SK-N-SH treated with all-trans-retinoic acid at 6 μM for 48 hours (cell line): Measurements from ENCODE around the gene NCBP3.

Source experiments
- CSDC2 ChIP-seq: fragments of 250-450 bp; sonication (Bioruptor Pico); IDR thresholded peaks from 2 replicates; pipeline ENCODE4 v1.5.0; 2020; ENCODE audit warnings: mild to moderate bottlenecking, moderate library complexity
- ESRRG ChIP-seq: fragments of 250-450 bp; sonication (Bioruptor Pico); IDR thresholded peaks from 2 replicates; pipeline ENCODE4 v1.6.1; 2021; ENCODE audit warnings: mild to moderate bottlenecking
- ZFP3 ChIP-seq: fragments of 250-450 bp; sonication (Bioruptor Pico); IDR thresholded peaks from 2 replicates; pipeline ENCODE4 v1.5.0; 2020; ENCODE audit warnings: mild to moderate bottlenecking, moderate library complexity
- ZNF565 ChIP-seq: fragments of 450-650 bp; formaldehyde crosslinking; conservative IDR thresholded peaks from 2 replicates; pipeline ENCODE4 v1.5.0; 2020; ENCODE audit warnings: low read depth, mild to moderate bottlenecking, moderate library complexity
- TF ChIP-seq, protein P1 (sequence below): fragments of 250-450 bp; sonication (Bioruptor Pico); IDR thresholded peaks from 2 replicates; pipeline ENCODE4 v1.8.0; 2020; ENCODE audit warnings: mild to moderate bottlenecking, moderate library complexity, borderline replicate concordance

DNA sequence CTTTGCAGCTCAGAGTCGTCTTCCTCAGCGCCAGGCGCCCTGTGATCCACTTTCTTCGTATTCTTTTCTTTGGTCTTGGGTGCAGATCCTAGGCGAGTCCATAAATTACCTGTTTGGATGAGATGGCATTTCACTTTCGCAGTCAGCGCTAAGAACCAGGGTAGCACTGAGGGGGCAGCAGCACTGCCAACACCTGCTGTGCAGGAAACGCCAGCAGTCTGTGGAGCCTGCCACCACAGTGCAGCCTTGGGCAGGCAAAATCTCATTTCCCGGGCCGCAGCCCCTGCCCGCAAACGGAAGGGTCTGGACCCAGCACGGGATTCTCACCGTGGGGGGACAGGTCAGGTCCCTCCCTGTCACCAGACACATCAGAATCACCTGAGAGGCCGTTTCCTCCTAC is 32.9 kb downstream of the NCBP3 start:
- no peak for TF ChIP-seq ZNF565 (CRISPR knock-in tag)
- TF ChIP-seq CSDC2, result no peak
- TF ChIP-seq ESRRG (CRISPR knock-in tag), result no peak
- no peak for TF ChIP-seq ZFP3
- TF ChIP-seq, protein P1, sequence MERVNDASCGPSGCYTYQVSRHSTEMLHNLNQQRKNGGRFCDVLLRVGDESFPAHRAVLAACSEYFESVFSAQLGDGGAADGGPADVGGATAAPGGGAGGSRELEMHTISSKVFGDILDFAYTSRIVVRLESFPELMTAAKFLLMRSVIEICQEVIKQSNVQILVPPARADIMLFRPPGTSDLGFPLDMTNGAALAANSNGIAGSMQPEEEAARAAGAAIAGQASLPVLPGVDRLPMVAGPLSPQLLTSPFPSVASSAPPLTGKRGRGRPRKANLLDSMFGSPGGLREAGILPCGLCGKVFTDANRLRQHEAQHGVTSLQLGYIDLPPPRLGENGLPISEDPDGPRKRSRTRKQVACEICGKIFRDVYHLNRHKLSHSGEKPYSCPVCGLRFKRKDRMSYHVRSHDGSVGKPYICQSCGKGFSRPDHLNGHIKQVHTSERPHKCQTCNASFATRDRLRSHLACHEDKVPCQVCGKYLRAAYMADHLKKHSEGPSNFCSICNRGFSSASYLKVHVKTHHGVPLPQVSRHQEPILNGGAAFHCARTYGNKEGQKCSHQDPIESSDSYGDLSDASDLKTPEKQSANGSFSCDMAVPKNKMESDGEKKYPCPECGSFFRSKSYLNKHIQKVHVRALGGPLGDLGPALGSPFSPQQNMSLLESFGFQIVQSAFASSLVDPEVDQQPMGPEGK (CRISPR knock-in tag), result no peak
